ENCODE data around the gene BRD4. TPM values are rescaled to one million over a fixed set of nuclear protein-coding genes. Genes with fewer than 3 reads are reported as not detected.

The BRD4 gene
- total RNA-seq, 1 donor from 2014 or later = 55.1 TPM

- ATAC-seq (ENCODE audit: poor library complexity) = no peak
- intact Hi-C loops (cut with DNase I) = no loop called here
- no peak for DNase-seq
Measured at GRCh38 chr19:15196360-15197005, 135.9 kb downstream of the BRD4 start.

DNA sequence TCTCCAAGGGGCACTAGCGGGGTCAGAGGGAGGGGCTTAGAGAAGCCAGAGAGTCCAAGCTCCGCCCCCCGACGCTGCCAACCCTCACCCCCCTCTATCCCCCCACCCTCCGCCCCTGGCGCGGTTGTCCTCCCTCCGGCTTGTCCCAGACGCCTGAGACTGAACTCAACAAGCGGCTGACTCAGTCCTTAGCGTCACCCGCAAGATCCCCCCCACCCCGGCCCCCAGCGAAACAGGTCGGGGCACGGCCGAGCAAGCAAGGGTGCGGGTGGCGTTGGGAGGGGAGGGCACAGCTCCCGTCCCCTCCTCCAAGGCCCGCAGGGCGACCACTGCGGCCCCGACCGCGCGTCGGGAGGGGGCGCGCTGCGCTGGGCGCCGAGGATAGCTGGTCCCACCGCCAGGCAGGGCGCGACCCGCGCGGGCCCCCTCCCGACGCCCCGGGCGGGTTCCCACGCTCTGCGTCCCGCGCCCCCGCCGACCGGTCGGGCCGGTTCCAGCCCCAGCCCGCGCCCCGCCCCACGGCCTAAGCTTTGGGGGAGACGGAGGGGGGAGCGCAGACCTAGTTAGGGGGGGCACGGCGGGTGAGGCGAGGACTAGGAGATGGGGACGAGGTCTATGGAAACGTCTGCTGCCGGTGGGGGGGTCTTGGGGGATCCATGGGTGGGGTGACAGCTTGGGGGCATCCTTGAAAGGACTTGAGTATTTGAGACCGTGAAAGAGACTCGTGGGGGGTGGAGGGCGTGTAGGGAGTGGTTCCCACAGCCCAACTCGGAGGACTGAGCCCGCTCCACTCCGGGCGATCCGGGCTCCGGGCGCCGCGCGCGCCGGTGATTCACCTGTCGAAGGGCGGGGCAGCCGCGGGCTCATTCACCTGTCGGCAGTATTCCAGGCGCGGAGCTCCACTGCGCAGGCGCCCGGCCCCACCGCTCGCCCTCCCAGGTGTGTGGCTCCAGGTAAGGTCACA lies 136.7 kb downstream of the BRD4 start:
- intact Hi-C loops (cut with DNase I) = no loop called here
- peak; percentile 51 for DNase-seq

DNA sequence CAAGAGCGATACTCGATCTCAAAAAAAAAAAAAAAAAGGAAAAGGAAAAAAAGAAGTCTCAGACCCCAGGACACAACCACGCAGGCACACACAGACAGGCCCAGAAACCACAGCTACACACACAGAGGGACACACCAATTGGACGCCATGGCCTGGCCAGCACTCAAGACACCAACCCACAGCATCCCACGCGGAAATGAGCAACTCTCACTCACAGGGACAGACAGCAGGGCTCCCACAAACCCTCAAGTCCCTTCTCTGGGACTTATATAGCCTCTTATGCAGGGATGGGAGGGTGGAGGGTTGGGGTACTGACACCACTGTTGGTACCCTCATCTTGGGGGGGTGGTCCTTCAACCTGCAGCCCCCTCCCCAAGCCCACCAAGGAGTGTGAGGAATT lies 137.4 kb downstream of the BRD4 start:
- peak; percentile 41 for DNase-seq
- ATAC-seq (ENCODE audit: poor library complexity) = peak; percentile 17
- intact Hi-C loops (cut with DNase I) = no loop called here

More for the DNA sequence above, 136.7 kb downstream of the BRD4 start:
- ATAC-seq (ENCODE audit: poor library complexity) = peak; percentile 27

GRCh38 chr19:15191982-15192381 lies 140.4 kb downstream of the BRD4 start:
- intact Hi-C loops (cut with DNase I) = no loop called here
- DNase-seq (no peak), ATAC-seq (ENCODE audit: poor library complexity) (no peak)

DNA sequence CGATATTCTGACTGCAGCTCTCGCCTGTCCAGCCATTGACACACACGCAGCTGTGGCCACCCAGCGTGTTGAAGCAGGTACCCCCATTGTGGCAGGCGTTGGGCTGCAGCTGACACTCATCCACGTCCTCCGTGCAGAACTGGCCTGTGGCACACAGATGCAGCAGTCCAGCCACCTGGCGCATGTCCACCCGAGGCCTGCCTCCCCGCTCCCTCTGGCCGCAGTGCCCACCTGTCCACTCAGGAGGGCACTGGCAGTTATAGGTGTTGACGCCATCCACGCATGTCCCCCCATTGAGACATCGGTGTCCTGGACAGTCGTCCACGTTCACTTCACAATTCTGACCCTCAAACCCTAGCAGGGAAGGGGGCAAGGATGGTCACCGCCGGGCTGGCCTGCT lies 140.8 kb downstream of the BRD4 start:
- intact Hi-C loops (cut with DNase I) = no loop called here
- ATAC-seq (ENCODE audit: poor library complexity) (no peak), DNase-seq (no peak)

DNA sequence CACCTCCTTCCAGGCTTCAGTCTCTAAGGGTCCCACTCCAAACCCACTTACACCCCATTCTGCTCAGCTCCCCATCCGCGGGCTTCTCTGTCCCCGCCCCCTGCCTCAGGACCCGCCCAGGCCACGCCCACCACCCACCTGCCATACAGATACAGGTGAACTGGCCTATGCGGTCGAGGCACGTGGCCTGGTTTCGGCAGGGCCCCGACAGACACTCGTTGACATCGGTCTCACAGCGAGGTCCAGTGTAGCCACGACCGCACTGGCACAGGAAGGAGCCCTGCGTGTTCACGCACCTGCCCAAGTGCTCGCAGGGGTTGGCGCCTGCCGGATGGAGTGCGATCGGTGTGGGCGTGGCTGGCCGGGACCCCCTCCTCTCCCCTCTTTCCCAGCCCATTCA lies 143.5 kb downstream of the BRD4 start:
- DNase-seq = no peak
- ATAC-seq (ENCODE audit: poor library complexity) = no peak
- intact Hi-C loops (cut with DNase I) = no loop called here

DNA sequence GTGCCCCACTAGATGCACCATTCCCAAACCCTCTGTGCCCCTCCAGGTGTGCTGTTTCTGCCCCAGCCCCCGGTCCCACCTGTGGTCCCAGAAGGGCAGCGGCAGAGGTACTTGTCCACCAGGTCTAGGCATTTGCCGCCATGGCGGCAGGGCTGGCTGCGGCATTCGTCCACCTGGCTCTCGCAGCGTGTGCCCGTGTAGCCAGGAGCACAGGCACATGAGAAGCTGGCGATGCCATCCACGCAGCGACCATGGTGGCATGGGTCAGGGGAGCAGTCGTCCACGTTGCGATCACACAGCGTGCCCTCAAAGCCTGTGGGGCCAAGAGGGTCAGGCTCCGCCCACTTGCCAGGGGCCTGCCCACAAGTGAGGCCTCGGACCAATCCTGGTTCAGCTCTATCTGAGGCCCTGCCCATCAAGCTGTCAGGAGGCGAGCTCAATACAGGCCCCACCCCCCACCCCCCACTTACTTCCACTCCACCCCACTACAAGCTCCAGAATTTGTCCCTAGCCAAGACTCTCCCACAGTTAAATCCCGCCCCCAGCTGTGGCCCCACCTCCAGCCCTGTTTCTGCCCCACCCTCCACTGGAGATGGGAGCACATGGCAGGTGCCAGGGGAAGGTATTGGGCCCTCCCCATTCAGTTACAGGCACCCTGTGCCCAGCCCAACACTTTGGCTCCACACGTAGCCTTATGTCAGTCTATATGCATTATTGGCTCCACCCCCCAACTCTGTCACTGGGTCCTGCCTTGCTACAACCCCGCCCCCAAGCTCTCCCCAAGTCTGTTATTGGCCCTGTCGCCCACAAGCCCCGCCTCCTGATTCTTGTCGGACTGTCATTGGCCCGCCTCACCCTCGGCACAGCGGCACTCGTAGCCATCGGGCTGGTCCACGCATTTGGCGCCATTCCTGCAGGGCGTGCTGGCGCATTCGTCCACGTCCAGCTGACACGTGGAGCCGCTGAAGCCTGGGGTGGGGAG lies 145.0 kb downstream of the BRD4 start:
- DNase-seq (no peak), ATAC-seq (ENCODE audit: poor library complexity) (no peak)
- intact Hi-C loops (cut with DNase I) = no loop called here

Other genes starting within 250 kb of the BRD4 start
- 15.9 TPM for gene SYDE1, start 225.1 kb downstream of the BRD4 start, total RNA-seq
- 25.0 TPM for gene NOTCH3, start 131.5 kb downstream of the BRD4 start, total RNA-seq
- 0.27 TPM for gene EPHX3, start 100.1 kb downstream of the BRD4 start, total RNA-seq
- gene AKAP8, start 47.2 kb upstream of the BRD4 start, total RNA-seq = 20.6 TPM
- 74.5 TPM for gene AKAP8L, start 86.4 kb upstream of the BRD4 start, total RNA-seq
- 21.9 TPM for gene WIZ, start 117.4 kb upstream of the BRD4 start, total RNA-seq
- 0.65 TPM for gene RASAL3, start 132.0 kb upstream of the BRD4 start, total RNA-seq
- gene PGLYRP2, start 147.0 kb upstream of the BRD4 start, total RNA-seq = not detected
- gene CYP4F22, start 176.0 kb upstream of the BRD4 start, total RNA-seq = not detected